Thyroid gland (tissue), 4 donors: ENCODE measurements around the gene B3GNT2. TPM values are rescaled to one million over a fixed set of nuclear protein-coding genes. Genes with fewer than 3 reads are reported as not detected.
A peak's percentile ranks its signal among the peaks of the same experiment; 100 is the strongest.

Experiments
- DNase-seq, 2 donors: peaks; one replicate each; pipeline ENCODE4 v3.0.0-alpha.2; 2019
- H3K27ac ChIP-seq, 3 donors: fragments of 200-600 bp; sonication (generic); 1 replicate in 2 of 3; 2 replicates in 1 of 3; pipeline ENCODE4 v1.5.1; 2016 to 2019; ENCODE audit warnings: mild to moderate bottlenecking in 1 of 3, moderate library complexity in 1 of 3
- H3K27me3 ChIP-seq: fragments of 200-600 bp; sonication (generic); one replicate; pipeline ENCODE4 v1.5.1; 2019
- H3K36me3 ChIP-seq, 2 donors: fragments of 200-600 bp; sonication (generic); one replicate each; pipeline ENCODE4 v1.5.1; 2016 to 2019
- H3K4me1 ChIP-seq, 2 donors: fragments of 200-600 bp; sonication (generic); one replicate each; pipeline ENCODE4 v1.5.1; 2017 to 2019
- H3K4me3 ChIP-seq, 3 donors: fragments of 200-600 bp; sonication (generic); replicated peaks in 1 of 3; 1 replicate in 2 of 3; 2 replicates in 1 of 3; pipeline ENCODE4 v1.5.1; 2016; ENCODE audit warnings: mild to moderate bottlenecking in 1 of 3
- H3K9me3 ChIP-seq: fragments of 200-600 bp; sonication (generic); one replicate; pipeline ENCODE4 v1.5.1; 2017
- POLR2A ChIP-seq, 2 donors: fragments of 450-650 bp; IDR thresholded peaks; one replicate each; pipeline ENCODE4 v1.6.1; 2017; ENCODE audit warnings: antibody characterized with exemption in 2 of 2, mild to moderate bottlenecking in 2 of 2, moderate library complexity in 1 of 2
- WGBS, 2 donors: methylation state at CpG; one replicate each; pipeline ENCODE4 v1.1.5; 2017; 5-methylcytosine and 5-hydroxymethylcytosine counted together
- intact Hi-C: fragments of 100-400 bp; cut with DNase I; formaldehyde crosslinking; loops from one replicate; pipeline ENCODE4 v1.15.1; 2023
- total RNA-seq, 4 donors: library from RNA; depleted of rRNA; stranded (reverse); fragments of >200 nt; gene quantifications; one replicate each; pipeline ENCODE4 v1.2.3, GENCODE V29; 2016
- TF ChIP-seq, protein P1 (sequence below), 6 experiments: fragments of 200-600 bp in 3 of 6; fragments of 450-650 bp in 3 of 6; sonication (generic) in 3 of 6; IDR thresholded peaks; one replicate each; pipeline ENCODE4 v1.5.1; 2016 to 2019; ENCODE audit warnings: antibody characterized with exemption in 6 of 6, mild to moderate bottlenecking in 2 of 6, inconsistent platforms in 1 of 6, moderate library complexity in 1 of 6

B3GNT2 gene
- total RNA-seq, 4 donors from 2014 or later: 18.9 to 37.1 (median 27.3) TPM

DNA sequence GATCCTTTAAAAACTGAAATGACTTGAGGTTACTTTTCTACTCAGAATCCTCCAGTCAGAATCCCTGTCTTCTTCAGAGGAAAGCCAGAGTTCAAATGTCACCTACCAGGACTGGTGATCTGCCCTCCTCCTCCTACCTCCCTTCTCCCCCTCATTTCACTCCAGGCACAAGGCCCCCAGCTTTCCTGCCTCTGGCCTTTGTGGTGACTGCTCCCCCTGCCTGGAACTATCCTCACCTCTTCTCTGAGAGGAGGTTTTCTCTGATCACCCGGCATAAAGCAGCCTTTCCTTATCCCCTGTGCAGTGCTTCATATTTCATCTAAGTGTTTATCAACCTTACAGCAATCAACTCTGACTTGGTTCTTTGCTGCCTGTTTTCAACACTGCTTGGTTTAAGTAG is 6.8 kb downstream of the B3GNT2 start:
- Histone ChIP-seq H3K4me3 (no peak overlapping the region), H3K4me1 (peaks cover 60 to 80% of the 10 kb centered on the region in 2 donors), H3K9me3 (no peaks in the 10 kb centered on the region), H3K27me3 (no peaks in the 10 kb centered on the region), H3K27ac (peak overlapping the region; percentile 18 to 61 (median 19)), H3K36me3 (no peaks in the 10 kb centered on the region)
- DNase-seq: no peak
- WGBS, 2 donors: 25 to 45% methylated on average over 1 of the region's 1 CpG
- intact Hi-C loops: no loop called here
- TF ChIP-seq POLR2A (IDR thresholded peaks at IDR 0.05): no peak
- TF ChIP-seq, protein P1, sequence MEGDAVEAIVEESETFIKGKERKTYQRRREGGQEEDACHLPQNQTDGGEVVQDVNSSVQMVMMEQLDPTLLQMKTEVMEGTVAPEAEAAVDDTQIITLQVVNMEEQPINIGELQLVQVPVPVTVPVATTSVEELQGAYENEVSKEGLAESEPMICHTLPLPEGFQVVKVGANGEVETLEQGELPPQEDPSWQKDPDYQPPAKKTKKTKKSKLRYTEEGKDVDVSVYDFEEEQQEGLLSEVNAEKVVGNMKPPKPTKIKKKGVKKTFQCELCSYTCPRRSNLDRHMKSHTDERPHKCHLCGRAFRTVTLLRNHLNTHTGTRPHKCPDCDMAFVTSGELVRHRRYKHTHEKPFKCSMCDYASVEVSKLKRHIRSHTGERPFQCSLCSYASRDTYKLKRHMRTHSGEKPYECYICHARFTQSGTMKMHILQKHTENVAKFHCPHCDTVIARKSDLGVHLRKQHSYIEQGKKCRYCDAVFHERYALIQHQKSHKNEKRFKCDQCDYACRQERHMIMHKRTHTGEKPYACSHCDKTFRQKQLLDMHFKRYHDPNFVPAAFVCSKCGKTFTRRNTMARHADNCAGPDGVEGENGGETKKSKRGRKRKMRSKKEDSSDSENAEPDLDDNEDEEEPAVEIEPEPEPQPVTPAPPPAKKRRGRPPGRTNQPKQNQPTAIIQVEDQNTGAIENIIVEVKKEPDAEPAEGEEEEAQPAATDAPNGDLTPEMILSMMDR (IDR thresholded peaks at IDR 0.05): no peak

DNA sequence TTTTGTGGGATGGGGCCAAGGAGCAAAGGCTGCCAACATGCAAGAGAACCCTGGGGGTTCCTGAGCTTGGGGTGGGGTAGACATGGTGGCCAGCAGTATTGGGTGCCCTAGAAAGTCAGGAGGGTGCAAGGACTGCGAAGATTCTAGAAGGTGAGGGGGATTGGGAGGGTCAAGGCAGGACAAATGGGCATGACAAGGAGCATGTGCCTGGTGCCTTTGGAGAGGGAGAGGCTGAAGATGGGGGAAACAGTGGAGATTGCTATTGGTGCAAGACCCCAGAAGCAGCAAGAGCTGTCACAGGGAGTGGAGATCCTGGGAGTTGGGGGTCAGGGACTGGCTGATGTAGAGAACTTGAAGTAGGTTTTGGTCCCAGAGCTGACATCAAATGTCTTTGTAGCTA is 7.5 kb downstream of the B3GNT2 start:
- no peak for DNase-seq
- H3K36me3 ChIP-seq: no peaks in the 10 kb centered on the region
- intact Hi-C loops: no loop called here
- H3K27ac ChIP-seq: peak overlapping the region in 1 of 3 donors; percentile 61
- no peak for TF ChIP-seq POLR2A (IDR thresholded peaks at IDR 0.05)
- TF ChIP-seq, protein P1 (IDR thresholded peaks at IDR 0.05): no peak
- H3K27me3 ChIP-seq: no peaks in the 10 kb centered on the region
- H3K4me3 ChIP-seq: no peak overlapping the region
- no peaks in the 10 kb centered on the region for H3K9me3 ChIP-seq
- WGBS, 2 donors: 97 to 100% methylated on average over 1 of the region's 1 CpG
- peaks cover 61 to 80% of the 10 kb centered on the region in 2 donors for H3K4me1 ChIP-seq

DNA sequence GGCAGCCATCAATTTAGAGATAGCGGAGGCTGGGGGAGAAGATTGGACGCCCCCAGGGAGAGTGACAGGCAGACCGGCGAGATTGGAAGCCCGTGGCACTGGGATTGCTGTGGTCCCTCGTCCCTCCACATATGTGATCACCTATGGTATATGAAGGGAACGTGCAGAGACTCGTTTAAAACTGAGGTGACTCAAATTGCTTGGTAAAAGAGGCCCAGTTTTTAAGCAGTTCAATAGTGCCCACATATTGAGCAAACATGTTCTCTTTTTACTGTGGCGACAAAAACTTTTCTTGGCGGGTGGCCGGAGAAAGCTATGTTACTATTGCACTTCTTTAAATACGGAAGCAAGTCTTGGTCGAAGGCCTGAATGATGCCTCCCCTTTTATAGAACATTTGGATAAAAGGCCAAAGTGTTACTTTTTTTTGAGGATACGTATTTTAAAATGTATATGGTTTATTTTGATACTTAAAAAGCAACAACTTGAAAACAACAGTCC is 9.1 kb downstream of the B3GNT2 start:
- intact Hi-C loops: no loop called here
- Histone ChIP-seq H3K27ac (no peak overlapping the region), H3K4me3 (no peak overlapping the region), H3K36me3 (no peaks in the 10 kb centered on the region), H3K9me3 (no peaks in the 10 kb centered on the region), H3K27me3 (no peaks in the 10 kb centered on the region), H3K4me1 (peaks cover 62 to 79% of the 10 kb centered on the region in 2 donors)
- 89 to 93% methylated on average over 14 of the region's 14 CpGs for WGBS, 2 donors
- DNase-seq: no peak
- no peak for TF ChIP-seq POLR2A (IDR thresholded peaks at IDR 0.05)
- TF ChIP-seq, protein P1 (IDR thresholded peaks at IDR 0.05): no peak

DNA sequence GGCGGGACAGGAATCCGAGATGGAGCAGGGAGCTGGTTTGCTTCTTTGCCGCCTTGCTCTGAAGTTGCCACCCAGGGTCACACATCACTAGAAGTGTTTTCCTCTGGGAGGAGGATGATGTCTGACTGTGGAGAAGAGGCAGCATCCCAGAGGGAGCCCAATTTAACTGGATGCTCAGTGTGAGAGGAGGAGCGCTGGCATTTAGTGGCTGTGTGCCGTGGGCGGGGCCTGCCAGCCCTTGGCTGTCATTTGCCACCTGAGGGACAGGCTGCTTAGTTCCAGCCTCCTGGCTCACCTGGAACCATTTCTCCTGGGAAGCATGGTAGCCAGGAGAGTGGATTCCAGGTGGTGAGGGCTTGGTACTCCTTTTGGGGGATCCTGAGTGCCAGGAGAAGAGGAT is 9.6 kb downstream of the B3GNT2 start:
- intact Hi-C loops: no loop called here
- WGBS, 2 donors: 95 to 98% methylated on average over 4 to 6 of the region's 6 CpGs
- no peak overlapping the region for H3K27ac ChIP-seq
- TF ChIP-seq, protein P1 (IDR thresholded peaks at IDR 0.05): no peak
- no peaks in the 10 kb centered on the region for H3K27me3 ChIP-seq
- H3K9me3 ChIP-seq: no peaks in the 10 kb centered on the region
- peaks cover 59 to 74% of the 10 kb centered on the region in 2 donors for H3K4me1 ChIP-seq
- H3K4me3 ChIP-seq: no peak overlapping the region
- DNase-seq: no peak
- no peaks in the 10 kb centered on the region for H3K36me3 ChIP-seq

DNA sequence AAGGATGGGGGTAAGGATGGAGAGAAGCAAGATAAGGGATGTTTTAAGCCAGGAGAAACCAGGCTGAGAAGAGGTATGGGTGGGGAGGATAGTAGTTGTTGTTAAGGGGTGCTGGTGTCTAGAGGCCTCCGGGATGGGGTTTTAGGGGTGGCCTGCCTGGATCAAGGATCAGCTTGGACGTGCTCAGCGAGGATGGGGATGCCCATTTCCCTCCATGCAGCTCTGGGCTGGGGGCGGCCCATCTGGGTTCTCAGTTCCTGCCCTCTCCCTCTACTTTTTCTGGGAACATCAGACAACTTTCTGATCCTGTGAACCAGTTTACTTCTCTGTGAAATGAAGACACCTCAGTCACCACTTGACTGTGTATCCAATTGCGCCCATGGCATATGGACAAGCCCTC is 10.1 kb downstream of the B3GNT2 start:
- H3K4me3 ChIP-seq: no peak overlapping the region
- DNase-seq: no peak
- 93 to 97% methylated on average over 5 of the region's 5 CpGs for WGBS, 2 donors
- peaks cover 54 to 69% of the 10 kb centered on the region in 2 donors for H3K4me1 ChIP-seq
- no peaks in the 10 kb centered on the region for H3K36me3 ChIP-seq
- no peaks in the 10 kb centered on the region for H3K27me3 ChIP-seq
- TF ChIP-seq, protein P1 (IDR thresholded peaks at IDR 0.05): no peak
- TF ChIP-seq POLR2A (IDR thresholded peaks at IDR 0.05): no peak
- intact Hi-C loops: no loop called here
- H3K9me3 ChIP-seq: no peaks in the 10 kb centered on the region
- no peak overlapping the region for H3K27ac ChIP-seq
